ENCODE results near the gene TRABD2B. TPM values are rescaled to one million over a fixed set of nuclear protein-coding genes. Genes with fewer than 3 reads are reported as not detected.

The TRABD2B gene
- total RNA-seq, 1 experiment from 2014 or later: 10.3 TPM

DNA sequence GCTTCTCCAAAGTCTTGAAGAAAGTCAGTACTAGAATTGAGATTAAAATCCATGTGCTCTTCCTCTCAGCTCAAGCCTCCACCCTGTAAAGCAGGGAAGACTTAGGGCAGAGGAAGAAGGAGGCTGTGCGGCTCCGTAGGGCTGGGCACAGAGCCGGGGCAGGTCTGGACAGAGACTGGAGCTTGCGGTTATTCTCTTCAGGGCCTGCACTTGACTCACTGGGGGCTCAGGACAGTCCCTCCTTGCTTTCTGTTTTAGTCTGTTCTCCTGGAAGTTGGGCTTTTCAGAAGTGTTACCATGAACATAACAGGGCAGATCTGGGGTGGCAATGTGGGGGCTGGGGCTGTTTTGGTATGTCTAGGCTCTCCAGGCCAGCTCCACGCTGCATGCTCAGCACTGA is 21.6 kb upstream of the TRABD2B start:
- DNase-seq (ENCODE audit: low spot score): no peak
- H3K27me3 Mint-ChIP-seq (ENCODE audit: low read depth): peaks cover 22% of the 10 kb centered on the region
- POLR2A ChIA-PET: no interaction called here
- TF ChIP-seq ZNF416 (CRISPR knock-in tag; IDR thresholded peaks at IDR 0.05) (no peak), CTCF (IDR thresholded peaks at IDR 0.05) (no peak), MYBL2 (CRISPR knock-in tag; IDR thresholded peaks at IDR 0.05) (no peak), TCF7 (CRISPR knock-in tag; IDR thresholded peaks at IDR 0.05; ENCODE audit: low read depth) (no peak), NFATC4 (CRISPR knock-in tag; IDR thresholded peaks at IDR 0.05) (no peak), NFYB (CRISPR knock-in tag; conservative IDR thresholded peaks at IDR 0.05; ENCODE audit: low read depth) (no peak), MXD4 (CRISPR knock-in tag; IDR thresholded peaks at IDR 0.05; ENCODE audit: borderline replicate concordance) (no peak), FOXJ3 (CRISPR knock-in tag; IDR thresholded peaks at IDR 0.05; ENCODE audit: borderline replicate concordance) (no peak), TEAD1 (CRISPR knock-in tag; IDR thresholded peaks at IDR 0.05) (no peak), ZNF671 (CRISPR knock-in tag; IDR thresholded peaks at IDR 0.05) (no peak), ZBTB43 (CRISPR knock-in tag; IDR thresholded peaks at IDR 0.05) (no peak)
- TF ChIP-seq, protein P1, sequence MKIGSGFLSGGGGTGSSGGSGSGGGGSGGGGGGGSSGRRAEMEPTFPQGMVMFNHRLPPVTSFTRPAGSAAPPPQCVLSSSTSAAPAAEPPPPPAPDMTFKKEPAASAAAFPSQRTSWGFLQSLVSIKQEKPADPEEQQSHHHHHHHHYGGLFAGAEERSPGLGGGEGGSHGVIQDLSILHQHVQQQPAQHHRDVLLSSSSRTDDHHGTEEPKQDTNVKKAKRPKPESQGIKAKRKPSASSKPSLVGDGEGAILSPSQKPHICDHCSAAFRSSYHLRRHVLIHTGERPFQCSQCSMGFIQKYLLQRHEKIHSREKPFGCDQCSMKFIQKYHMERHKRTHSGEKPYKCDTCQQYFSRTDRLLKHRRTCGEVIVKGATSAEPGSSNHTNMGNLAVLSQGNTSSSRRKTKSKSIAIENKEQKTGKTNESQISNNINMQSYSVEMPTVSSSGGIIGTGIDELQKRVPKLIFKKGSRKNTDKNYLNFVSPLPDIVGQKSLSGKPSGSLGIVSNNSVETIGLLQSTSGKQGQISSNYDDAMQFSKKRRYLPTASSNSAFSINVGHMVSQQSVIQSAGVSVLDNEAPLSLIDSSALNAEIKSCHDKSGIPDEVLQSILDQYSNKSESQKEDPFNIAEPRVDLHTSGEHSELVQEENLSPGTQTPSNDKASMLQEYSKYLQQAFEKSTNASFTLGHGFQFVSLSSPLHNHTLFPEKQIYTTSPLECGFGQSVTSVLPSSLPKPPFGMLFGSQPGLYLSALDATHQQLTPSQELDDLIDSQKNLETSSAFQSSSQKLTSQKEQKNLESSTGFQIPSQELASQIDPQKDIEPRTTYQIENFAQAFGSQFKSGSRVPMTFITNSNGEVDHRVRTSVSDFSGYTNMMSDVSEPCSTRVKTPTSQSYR (CRISPR knock-in tag; IDR thresholded peaks at IDR 0.05): no peak
- CTCF ChIA-PET: interaction anchor here (0.9 to 3.0 kb wide), 3 partner anchors 15 to 42 kb away, joined by 3 to 12 read pairs (median 6); partner anchors contain the start of gene TRABD2B
- H3K36me3 Mint-ChIP-seq: no peaks in the 10 kb centered on the region
- no peak overlapping the region for H3K27ac Mint-ChIP-seq
- no peak overlapping the region for H3K4me3 Mint-ChIP-seq
- peaks cover 12% of the 10 kb centered on the region for H3K4me1 Mint-ChIP-seq
- ATAC-seq: no peak
- no peaks in the 10 kb centered on the region for H3K9me3 Mint-ChIP-seq

DNA sequence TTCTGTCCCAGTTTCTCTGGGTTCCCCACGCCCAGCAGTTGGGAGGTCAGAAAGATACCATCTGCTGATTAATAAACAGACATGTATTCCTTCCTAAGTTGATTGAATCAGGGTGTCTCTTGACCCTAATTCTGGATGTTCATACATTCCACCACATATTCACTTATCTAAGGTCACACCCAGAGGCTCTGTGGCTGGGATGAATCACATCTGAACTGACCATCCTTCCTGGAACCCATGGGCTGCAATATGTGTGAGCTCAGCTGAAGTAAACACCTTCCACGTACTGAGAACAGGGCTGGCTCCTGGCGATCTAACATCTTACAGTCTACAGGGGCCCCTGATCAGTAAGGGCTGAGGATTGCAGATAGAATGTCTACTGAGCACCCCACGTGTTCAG is 20.5 kb upstream of the TRABD2B start:
- ATAC-seq (no peak), DNase-seq (ENCODE audit: low spot score) (no peak)
- CTCF ChIA-PET: interaction anchor here (1.4 to 3.0 kb wide), 2 partner anchors 14 to 20 kb away, joined by 3 to 12 read pairs; partner anchors contain the start of gene TRABD2B
- Mint-ChIP-seq H3K4me3 (no peak overlapping the region), H3K4me1 (peaks cover 7% of the 10 kb centered on the region), H3K36me3 (no peaks in the 10 kb centered on the region), H3K27me3 (ENCODE audit: low read depth) (peaks cover 22% of the 10 kb centered on the region), H3K9me3 (no peaks in the 10 kb centered on the region), H3K27ac (no peak overlapping the region)
- POLR2A ChIA-PET: no interaction called here
- no peak for TF ChIP-seq NR3C1 (CRISPR knock-in tag; conservative IDR thresholded peaks at IDR 0.05; ENCODE audit: low read depth)
- TF ChIP-seq JAZF1 (CRISPR knock-in tag; IDR thresholded peaks at IDR 0.05): no peak
- TF ChIP-seq KAT7 (CRISPR knock-in tag; IDR thresholded peaks at IDR 0.05; ENCODE audit: borderline replicate concordance): no peak

- POLR2A ChIA-PET: no interaction called here
- Mint-ChIP-seq H3K9me3 (no peaks in the 10 kb centered on the region), H3K27me3 (ENCODE audit: low read depth) (peaks cover 30% of the 10 kb centered on the region), H3K4me1 (peaks cover 5% of the 10 kb centered on the region), H3K27ac (no peak overlapping the region), H3K36me3 (no peaks in the 10 kb centered on the region), H3K4me3 (no peak overlapping the region)
- ATAC-seq: no peak
- CTCF ChIA-PET: no interaction called here
- no peak for DNase-seq (ENCODE audit: low spot score)
- TF ChIP-seq JAZF1 (CRISPR knock-in tag; IDR thresholded peaks at IDR 0.05): no peak
- no peak for TF ChIP-seq E2F5 (CRISPR knock-in tag; IDR thresholded peaks at IDR 0.05)
- no peak for TF ChIP-seq ZNF425 (CRISPR knock-in tag; conservative IDR thresholded peaks at IDR 0.05)
- TF ChIP-seq AR (CRISPR knock-in tag; IDR thresholded peaks at IDR 0.05): no peak
- TF ChIP-seq ZNF121 (CRISPR knock-in tag; IDR thresholded peaks at IDR 0.05): no peak
- TF ChIP-seq NFYB (CRISPR knock-in tag; conservative IDR thresholded peaks at IDR 0.05; ENCODE audit: low read depth): no peak
Observed at GRCh38 chr1:48016515-48016914, 19.3 kb upstream of the TRABD2B start.

Measured in WTC11 (cell line).